GM21526 (cell line): ENCODE data around the gene RPL18A.
A peak's percentile ranks its signal among the peaks of the same experiment; 100 is the strongest.

Experiments
- ATAC-seq: cut with Tn5 transposase; IDR thresholded peaks from one replicate; pipeline ENCODE4 v1.9.1; 2021; ENCODE audit warnings: moderate library complexity; ENCODE audit not compliant: unreplicated experiment, low FRiP score

Gene RPL18A

GRCh38 chr19:17859533-17860330 lies at the start of gene RPL18A:
Gene RPL18A (plus strand): TSS chr19:17859910. CDS start chr19:17859957, 47 bp downstream.
- peak; percentile 80 for ATAC-seq

- ATAC-seq, result no peak
Measured at GRCh38 chr19:17811103-17811502, 48.6 kb upstream of the RPL18A start.

GRCh38 chr19:17811681-17812080 lies 48.0 kb upstream of the RPL18A start:
- ATAC-seq, result no peak

- ATAC-seq, result no peak
Measured at GRCh38 chr19:17812099-17812498, 47.6 kb upstream of the RPL18A start.

GRCh38 chr19:17817668-17818363 lies 41.9 kb upstream of the RPL18A start:
- ATAC-seq, result no peak

GRCh38 chr19:17821190-17821589 lies 38.5 kb upstream of the RPL18A start, which contains the start of gene INSL3:
Gene INSL3 (minus strand): TSS chr19:17821519. CDS start chr19:17821506, 13 bp downstream.
- no peak for ATAC-seq

GRCh38 chr19:17824339-17824738 lies 35.4 kb upstream of the RPL18A start:
- no peak for ATAC-seq

- ATAC-seq, result no peak
Measured at GRCh38 chr19:17826508-17827056, 33.1 kb upstream of the RPL18A start.

GRCh38 chr19:17829855-17830566 lies 29.7 kb upstream of the RPL18A start:
- ATAC-seq, result no peak

GRCh38 chr19:17830567-17831418 lies 28.9 kb upstream of the RPL18A start:
- ATAC-seq, result no peak

GRCh38 chr19:17831419-17831888 lies 28.3 kb upstream of the RPL18A start:
- ATAC-seq, result no peak

- ATAC-seq, result no peak
Measured at GRCh38 chr19:17832443-17833208, 27.1 kb upstream of the RPL18A start.

- ATAC-seq, result no peak
Measured at GRCh38 chr19:17834350-17835181, 25.1 kb upstream of the RPL18A start.

GRCh38 chr19:17835182-17836006 lies 24.3 kb upstream of the RPL18A start:
- ATAC-seq, result no peak

- ATAC-seq, result no peak
Measured at GRCh38 chr19:17836530-17836929, 23.2 kb upstream of the RPL18A start.

GRCh38 chr19:17837972-17838371 lies 21.7 kb upstream of the RPL18A start:
- no peak for ATAC-seq

- ATAC-seq, result no peak
Measured at GRCh38 chr19:17840019-17840418, 19.7 kb upstream of the RPL18A start.
